ENCODE measurements around the gene ERI3.

ERI3 gene

DNA sequence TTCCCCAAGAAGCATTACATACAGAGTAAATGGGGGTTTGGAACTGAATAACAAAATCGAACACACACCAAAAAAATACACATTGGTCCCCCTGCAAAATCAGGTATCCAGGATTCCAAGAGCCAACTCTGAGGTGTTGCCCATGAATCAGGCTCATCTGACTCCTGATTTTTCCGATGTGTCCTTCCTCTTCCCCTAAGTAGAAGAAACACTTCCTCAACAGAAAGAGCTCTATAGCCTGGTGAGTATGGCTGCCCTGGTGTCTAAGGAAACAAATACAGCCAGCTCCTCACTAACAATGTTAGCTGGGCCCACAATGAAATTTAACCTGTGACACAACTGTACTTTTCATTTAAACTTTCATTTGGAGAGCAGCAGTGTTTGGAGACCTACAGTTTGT lies 33.6 kb downstream of the ERI3 start:
- TF ChIP-seq, protein P1, sequence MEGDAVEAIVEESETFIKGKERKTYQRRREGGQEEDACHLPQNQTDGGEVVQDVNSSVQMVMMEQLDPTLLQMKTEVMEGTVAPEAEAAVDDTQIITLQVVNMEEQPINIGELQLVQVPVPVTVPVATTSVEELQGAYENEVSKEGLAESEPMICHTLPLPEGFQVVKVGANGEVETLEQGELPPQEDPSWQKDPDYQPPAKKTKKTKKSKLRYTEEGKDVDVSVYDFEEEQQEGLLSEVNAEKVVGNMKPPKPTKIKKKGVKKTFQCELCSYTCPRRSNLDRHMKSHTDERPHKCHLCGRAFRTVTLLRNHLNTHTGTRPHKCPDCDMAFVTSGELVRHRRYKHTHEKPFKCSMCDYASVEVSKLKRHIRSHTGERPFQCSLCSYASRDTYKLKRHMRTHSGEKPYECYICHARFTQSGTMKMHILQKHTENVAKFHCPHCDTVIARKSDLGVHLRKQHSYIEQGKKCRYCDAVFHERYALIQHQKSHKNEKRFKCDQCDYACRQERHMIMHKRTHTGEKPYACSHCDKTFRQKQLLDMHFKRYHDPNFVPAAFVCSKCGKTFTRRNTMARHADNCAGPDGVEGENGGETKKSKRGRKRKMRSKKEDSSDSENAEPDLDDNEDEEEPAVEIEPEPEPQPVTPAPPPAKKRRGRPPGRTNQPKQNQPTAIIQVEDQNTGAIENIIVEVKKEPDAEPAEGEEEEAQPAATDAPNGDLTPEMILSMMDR (IDR thresholded peaks at IDR 0.05; ENCODE audit: extremely low read depth, insufficient read depth, missing control alignments), result no peak
- in situ Hi-C loops (cut with MboI; ENCODE audit: low pct_unique_long_range_greater_than_20kb, low sequenced_read_pairs, unreplicated experiment), result no loop called here
- no peak for DNase-seq (ENCODE audit: low spot score)

DNA sequence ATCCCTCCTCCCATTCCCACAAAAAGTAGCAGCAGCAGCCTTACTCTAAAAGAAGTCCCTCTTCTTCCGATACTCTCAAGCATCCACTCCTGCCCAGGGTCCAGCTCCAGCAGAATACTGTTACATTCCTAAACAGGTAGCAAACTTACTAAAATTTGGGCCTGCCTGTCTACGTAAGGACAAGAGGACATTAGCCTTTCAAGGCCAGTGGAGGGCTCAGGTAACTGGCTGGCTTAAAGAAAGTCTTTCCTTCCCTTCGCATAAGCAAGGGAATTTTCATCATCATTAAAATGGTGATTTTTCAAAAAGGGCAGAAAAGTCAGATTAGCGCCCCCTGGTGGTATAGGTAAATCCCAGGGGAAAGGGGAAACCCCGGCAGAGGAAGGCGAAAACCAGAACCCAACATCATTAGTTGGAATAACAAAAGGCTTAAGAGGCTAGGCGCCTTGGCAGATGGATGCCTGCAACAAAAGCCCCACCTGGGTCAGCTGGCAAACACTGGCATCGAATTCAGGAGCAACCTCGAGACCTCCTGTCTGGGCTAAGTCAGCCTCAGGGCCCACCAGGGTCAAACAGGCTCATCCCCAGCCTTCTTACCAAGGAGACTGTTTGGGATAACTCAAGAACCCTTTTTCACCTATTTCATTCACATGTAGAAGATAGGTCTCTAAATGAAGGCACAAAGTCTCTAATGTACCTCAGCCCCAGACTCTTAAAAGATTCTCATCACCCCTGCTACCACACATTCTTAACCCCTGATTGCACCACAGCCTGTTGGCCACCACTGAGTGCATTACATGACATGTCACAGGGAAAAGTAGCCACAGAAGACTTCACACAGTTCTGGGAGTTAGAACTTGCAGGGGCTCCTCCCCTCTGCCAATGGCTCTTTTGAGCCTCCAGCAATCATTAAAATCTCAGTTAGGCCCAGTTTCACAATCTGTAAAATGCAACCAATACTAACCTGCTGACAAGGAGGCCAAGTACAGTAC lies 36.7 kb downstream of the ERI3 start:
- DNase-seq (ENCODE audit: low spot score), result peak; percentile 74
- TF ChIP-seq, protein P1 (IDR thresholded peaks at IDR 0.05; ENCODE audit: extremely low read depth, insufficient read depth, missing control alignments), result peak; percentile 74
- in situ Hi-C loops (cut with MboI; ENCODE audit: low pct_unique_long_range_greater_than_20kb, low sequenced_read_pairs, unreplicated experiment), result no loop called here

DNA sequence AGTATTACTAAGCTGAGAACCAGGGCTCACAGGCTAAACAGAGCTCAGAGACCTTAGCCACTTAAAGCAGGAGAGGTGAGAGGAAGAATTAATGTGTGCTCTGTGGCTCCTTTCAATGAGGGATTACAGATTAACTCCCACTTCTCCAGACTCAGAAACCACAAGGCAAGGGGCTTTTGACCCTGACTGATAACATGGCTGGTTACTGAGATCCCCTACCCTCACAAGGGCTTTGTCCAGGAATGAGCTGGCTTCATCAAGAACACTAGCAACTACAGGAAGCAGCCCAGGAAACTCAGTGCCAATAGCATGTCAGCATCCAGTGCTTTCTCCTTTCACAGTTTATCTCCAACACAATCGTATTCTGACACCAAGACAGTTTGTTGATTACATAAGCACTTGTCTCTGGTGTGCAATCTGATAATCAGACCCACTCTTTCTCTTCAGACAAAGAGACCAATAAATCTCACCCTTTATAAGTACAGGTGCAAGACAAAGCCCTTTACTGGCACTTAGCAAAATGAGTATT lies 38.8 kb downstream of the ERI3 start:
- in situ Hi-C loops (cut with MboI; ENCODE audit: low pct_unique_long_range_greater_than_20kb, low sequenced_read_pairs, unreplicated experiment), result no loop called here
- no peak for DNase-seq (ENCODE audit: low spot score)
- TF ChIP-seq, protein P1 (IDR thresholded peaks at IDR 0.05; ENCODE audit: extremely low read depth, insufficient read depth, missing control alignments), result no peak

DNA sequence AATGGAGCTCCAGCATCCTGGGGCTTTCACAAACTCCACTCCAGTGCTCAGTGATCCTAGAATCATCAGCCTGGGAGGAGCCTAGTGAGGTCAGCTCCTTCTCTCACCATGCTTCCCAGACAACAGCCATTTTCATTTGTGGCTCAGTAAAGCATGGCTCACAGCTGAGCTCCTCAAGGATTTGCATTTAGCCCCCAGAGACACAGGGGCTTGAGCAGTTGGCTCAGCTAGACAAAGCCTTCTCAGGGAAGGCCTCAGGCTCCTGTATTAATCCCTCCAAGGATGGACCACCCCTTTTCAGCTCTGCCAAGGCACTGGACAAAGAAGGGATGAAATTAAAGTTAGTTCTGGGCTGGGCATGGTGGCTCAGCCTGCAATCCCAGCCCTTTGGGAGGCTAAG lies 39.5 kb downstream of the ERI3 start:
- in situ Hi-C loops (cut with MboI; ENCODE audit: low pct_unique_long_range_greater_than_20kb, low sequenced_read_pairs, unreplicated experiment), result no loop called here
- TF ChIP-seq, protein P1 (IDR thresholded peaks at IDR 0.05; ENCODE audit: extremely low read depth, insufficient read depth, missing control alignments), result no peak
- no peak for DNase-seq (ENCODE audit: low spot score)

DNA sequence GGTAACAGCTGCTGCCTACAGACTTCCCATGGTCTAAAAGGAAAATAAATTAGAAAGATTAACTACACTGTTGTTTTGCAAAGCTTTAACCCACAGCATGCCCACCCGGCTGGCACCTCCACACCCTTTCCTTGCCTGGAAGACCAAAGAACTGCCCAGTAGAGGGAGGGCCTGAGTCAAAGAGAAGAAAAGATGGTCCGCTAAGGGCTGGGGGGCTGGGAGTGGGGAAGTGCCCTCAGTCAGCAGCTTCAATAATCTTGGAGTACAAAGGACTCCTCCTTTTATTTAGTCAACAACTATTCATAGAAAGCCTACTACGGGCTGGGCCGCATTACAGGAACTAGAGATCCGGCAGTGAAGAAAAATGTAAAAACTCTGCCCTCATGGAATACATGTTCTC lies 40.6 kb downstream of the ERI3 start:
- in situ Hi-C loops (cut with MboI; ENCODE audit: low pct_unique_long_range_greater_than_20kb, low sequenced_read_pairs, unreplicated experiment), result no loop called here
- no peak for DNase-seq (ENCODE audit: low spot score)
- TF ChIP-seq, protein P1 (IDR thresholded peaks at IDR 0.05; ENCODE audit: extremely low read depth, insufficient read depth, missing control alignments), result no peak

DNA sequence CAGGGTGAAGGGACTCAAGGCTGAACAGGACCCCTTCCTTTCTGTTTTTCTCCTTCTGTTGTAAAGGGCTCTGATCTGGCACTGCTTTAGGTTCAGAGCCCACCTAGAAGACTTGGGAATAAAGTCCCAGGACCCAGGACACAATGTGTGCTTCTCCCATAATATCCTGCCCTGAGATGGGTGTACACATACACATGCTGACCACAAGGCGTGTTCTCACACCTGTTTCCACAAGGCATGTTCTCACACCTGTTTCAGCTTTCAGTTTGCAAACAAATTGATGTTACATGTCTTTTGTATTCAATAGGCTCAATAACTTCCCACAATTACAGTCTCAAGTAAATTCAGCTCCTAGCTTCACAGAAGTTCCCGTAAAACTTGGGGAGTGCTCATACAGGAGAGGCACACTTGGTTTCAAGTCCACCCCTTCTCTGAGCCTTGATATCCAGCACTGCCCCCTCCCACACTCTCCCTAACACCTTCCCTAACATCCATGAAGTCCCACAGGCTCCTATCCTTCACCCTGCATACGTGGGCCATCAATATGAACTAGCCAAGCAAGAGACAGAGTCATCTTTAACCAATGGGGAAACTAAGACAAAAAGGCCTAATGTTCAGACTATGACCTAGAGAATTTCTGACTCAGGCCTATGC lies 41.7 kb downstream of the ERI3 start:
- in situ Hi-C loops (cut with MboI; ENCODE audit: low pct_unique_long_range_greater_than_20kb, low sequenced_read_pairs, unreplicated experiment), result no loop called here
- TF ChIP-seq, protein P1 (IDR thresholded peaks at IDR 0.05; ENCODE audit: extremely low read depth, insufficient read depth, missing control alignments), result no peak
- no peak for DNase-seq (ENCODE audit: low spot score)

Data from GM13977 (cell line).